Inflammatory macrophage (primary cell): Measurements from ENCODE around the gene SORBS1.

Source experiments
- DNase-seq, 2 donors: peaks; one replicate each; pipeline ENCODE4 v3.0.0-alpha.2; 2020 to 2022

The SORBS1 gene

GRCh38 chr10:95513008-95513589 lies 48.1 kb downstream of the SORBS1 start:
- DNase-seq, result no peak

DNA sequence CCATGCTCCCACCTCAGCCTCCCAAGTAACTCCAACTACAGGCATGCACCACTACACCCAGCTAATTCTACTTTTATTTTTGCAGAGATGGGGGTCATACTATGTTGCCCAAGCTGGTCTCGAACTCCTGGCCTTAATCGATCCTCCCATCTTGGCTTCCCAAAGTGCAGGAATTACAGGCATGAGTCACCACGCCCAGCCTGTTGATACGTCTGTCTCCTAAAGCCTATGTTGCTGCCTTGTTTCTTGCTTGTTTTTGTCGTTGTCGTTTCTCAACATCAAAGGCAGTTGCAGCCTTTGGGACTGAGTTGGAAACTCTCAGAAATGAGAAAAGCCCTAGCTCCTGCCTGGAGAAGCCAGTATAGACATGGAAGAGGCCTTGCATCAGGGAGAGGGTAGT lies 49.9 kb downstream of the SORBS1 start:
- DNase-seq, result no peak

GRCh38 chr10:95509251-95509650 lies 51.9 kb downstream of the SORBS1 start:
- no peak for DNase-seq

GRCh38 chr10:95508730-95509129 lies 52.4 kb downstream of the SORBS1 start:
- DNase-seq, result no peak

- DNase-seq, result no peak
These were observed 55.0 kb downstream of the SORBS1 start for GRCh38 chr10:95506056-95506737.

DNA sequence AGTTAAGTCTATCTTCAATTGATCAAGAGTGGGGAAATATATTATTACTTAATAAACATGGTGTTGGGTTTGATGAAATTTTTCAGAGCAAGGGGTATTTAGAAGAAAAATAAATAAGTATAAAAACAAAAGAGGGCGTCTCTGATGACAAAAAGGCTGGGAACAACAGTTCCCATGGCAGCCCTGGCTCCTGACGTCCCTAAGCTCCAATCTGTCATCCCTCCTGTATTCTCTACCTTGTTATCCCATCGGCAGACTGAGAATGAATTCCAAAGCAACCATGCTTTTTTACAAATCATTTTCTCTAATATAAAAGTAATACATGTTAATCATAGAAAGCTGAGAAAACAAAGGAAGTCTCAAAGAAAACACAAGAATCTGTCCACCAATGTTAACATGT lies 55.5 kb downstream of the SORBS1 start:
- no peak for DNase-seq

DNA sequence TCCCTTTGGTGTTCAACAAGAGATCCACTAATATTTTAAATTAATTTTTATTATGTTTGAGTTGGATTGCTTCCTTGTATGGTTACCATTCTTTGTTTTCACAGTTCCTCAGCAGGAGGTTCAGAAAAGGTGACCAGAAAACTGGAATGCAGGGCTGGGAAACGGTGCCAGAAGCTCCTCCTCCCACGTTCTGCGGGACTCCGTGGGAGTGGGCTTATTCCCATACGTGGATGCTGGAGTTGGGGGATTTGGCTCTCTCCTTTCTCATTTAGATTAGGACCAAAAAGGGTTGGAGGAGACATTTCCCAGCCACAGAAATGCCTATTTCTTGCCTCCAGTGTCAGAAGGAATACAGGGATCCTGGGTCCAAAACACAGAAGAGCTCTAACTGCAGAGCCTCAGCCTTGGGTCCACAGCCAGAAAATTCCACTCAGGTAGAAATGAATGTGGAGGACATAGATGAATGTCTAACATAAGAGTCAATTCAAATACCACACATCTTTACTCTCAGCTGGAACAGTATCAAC lies 56.0 kb downstream of the SORBS1 start:
- no peak for DNase-seq

- no peak for DNase-seq
These were observed 56.9 kb downstream of the SORBS1 start for GRCh38 chr10:95504246-95504691.

DNA sequence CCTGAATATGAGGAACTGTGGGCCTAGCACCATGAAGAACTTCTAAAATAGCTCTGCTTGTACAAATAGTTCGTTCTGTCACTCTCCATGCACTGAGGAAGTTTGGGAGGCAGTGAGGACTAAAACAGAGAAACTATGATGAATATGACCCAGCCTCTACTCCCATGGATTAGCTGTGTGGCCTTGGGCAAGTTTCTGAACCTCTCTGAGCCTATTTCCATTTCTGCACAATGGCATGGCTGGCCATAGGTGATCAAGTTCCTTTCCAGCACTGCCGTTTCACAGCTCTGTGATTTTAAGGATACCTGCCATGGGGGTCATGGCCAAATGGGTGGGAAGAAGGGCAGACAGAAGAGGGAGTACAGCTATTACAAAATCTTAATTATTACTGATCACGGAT lies 57.6 kb downstream of the SORBS1 start:
- DNase-seq, result no peak

- DNase-seq, result no peak
These were observed 58.2 kb downstream of the SORBS1 start for GRCh38 chr10:95503001-95503400.

DNA sequence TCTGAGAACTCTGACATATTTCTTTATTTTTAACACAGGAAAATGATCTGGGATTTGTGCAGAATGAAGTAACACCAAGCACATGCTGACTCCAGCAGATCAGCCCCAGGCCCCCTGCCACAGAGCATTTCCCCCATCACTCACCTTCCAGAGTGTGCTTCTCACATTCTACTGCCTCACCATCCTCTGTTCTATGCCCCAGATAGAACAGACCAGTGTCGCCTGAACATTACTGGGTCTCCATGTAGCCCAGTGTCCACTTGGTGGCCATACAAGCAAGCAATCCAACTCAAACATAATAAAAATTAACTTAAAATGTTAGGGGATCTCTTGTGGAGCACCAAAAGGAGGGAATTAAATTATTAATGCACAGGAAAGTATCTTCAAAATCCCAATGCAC lies 58.8 kb downstream of the SORBS1 start:
- no peak for DNase-seq

GRCh38 chr10:95501203-95502094 lies 59.7 kb downstream of the SORBS1 start:
- DNase-seq, result no peak

DNA sequence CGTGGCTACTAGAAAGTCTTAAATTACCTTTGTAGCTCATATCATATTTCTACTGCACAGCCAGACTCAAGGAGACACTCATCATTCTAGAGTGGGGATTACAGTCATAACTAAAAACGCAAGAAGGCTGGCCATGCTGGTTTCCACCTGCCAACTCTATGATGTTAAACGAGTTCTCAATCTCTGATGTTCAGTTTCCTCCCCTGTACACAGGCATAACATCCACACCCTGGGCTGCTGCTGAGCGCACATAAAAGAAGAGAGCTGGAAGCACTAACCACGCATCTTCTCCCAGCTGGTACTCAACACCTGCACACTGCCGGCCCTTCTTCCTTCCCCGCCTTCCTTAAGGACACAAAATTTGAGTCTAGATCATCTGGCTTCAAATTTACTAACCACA lies 60.5 kb downstream of the SORBS1 start:
- DNase-seq, result no peak

DNA sequence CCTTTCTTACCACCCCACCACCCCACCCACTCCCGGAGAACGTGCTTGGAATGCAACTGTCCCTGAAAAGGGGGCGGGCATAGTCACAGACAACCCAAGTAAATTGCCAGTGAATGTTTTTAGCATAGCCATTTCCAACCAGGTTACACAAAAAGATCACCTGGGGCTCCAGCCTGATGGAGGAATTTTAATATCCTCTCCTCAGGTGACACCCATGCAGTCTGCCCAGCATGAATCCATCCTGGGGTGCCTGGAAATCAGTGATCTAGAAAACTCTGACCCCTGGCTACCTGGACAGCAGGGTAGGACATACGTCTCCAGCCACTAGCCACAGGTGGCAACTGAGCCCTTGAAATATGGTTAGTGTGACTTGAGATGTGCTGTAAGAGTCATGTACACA lies 61.1 kb downstream of the SORBS1 start:
- no peak for DNase-seq

DNA sequence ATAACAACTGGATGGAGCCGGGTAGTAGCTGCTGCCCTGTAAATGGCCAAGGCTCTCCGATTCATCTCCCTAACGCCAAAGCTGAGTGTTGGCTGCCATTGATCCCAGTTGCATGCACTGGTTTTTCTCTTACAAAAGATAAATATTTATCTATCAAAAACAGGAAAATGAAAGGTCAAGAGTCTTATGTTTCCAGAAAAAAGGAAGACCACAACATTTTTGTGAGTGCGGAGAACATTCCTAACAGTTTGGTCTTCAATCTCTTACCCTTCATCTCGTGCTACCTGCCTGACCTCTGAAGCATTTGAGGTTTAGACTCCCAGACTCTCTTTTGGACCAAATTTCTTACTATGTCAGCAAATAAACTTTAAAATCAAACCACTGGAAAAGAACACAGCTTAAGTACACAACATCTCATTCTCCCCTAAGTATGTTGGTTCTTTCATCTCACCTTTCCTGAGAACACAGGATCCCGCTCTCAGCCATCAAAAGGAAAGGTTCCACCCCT lies 61.6 kb downstream of the SORBS1 start:
- no peak for DNase-seq

- no peak for DNase-seq
These were observed 64.2 kb downstream of the SORBS1 start for GRCh38 chr10:95496951-95497350.

DNA sequence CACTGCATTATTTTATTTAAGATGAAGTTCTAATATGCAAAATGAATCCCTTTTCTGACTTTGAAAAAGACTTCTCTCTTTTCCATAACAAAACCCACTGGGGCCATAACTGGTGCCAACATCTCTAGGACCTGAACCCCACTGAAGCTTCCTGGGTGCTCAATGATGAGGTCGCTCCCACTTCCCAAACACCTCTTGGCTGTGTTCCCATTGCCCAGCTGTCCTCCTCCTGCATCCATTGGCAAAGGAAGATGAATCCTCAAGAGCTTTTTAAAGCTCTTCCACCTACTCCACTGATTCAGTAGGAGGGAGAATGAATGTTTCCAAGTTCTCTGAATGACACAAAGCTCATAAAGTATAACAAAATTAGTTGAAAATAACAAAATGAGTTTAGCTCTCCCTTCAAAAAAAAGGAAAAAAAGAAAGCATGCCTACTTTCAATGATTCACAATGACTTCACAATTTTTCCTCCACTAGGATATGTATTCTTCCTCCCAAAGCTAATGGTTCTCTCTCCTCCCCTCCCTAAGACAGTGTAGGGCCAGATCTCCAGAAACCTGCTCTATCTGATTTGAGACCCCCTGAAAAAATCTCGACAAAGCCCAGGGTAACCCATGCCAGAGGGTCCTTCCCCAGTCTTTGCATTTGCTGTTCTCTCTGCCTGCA lies 64.8 kb downstream of the SORBS1 start:
- no peak for DNase-seq

DNA sequence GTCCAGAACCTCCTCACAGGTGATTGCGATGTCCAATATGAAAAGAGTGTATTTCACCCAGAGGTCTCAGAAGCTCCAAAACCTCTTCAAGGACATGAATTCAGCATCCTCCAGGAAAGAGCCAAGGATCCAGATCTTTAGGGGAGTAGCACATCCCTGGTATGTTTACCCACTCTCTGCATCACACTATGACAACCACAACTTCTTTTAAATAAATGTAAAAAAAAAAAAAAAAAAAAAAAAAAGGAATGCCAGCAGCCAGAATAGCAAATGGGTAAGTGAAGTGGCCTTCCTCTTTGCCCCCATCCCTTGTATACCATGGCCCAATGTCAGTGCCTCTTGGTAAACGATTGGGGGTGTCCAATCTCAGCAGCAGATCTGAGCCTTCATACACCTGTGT lies 67.3 kb downstream of the SORBS1 start:
- DNase-seq, result no peak

GRCh38 chr10:95487994-95488393 lies 73.2 kb downstream of the SORBS1 start:
- DNase-seq, result no peak

- DNase-seq, result no peak
These were observed 75.9 kb downstream of the SORBS1 start for GRCh38 chr10:95485056-95485844.

GRCh38 chr10:95482501-95483233 lies 78.5 kb downstream of the SORBS1 start:
- no peak for DNase-seq
